HL-60/S4 treated with phorbol 12-myristate 13-acetate at 8.2 ng/mL for 4 days and 3 days (cell line): ENCODE results near the gene ARMH2.
"Not testable (repeated sequence)": the region's sequence is repeated elsewhere in the genome, so short reads cannot be mapped to it uniquely, and the experiment has no call there.

Experiments
- in situ Hi-C: fragments of 300-500 bp; cut with MboI; formaldehyde crosslinking; loops from 2 replicates; pipeline ENCODE4 v1.15.0; 2022; ENCODE audit warnings: low sequenced_read_pairs

Gene ARMH2

GRCh38 chr6:24765968-24766367 lies 32.7 kb downstream of the ARMH2 start:
- in situ Hi-C loops, result not testable (repeated sequence)

GRCh38 chr6:24764833-24765828 lies 33.6 kb downstream of the ARMH2 start:
- in situ Hi-C loops, result not testable (repeated sequence)

- in situ Hi-C loops, result no loop called here
Measured at GRCh38 chr6:24763578-24763977, 35.1 kb downstream of the ARMH2 start.

- in situ Hi-C loops, result no loop called here
Measured at GRCh38 chr6:24761851-24762250, 36.9 kb downstream of the ARMH2 start.

- in situ Hi-C loops, result no loop called here
Measured at GRCh38 chr6:24761193-24761835, 37.4 kb downstream of the ARMH2 start.

- in situ Hi-C loops, result no loop called here
Measured at GRCh38 chr6:24760210-24760609, 38.5 kb downstream of the ARMH2 start.

GRCh38 chr6:24759718-24760117 lies 39.0 kb downstream of the ARMH2 start:
- in situ Hi-C loops, result no loop called here

GRCh38 chr6:24757611-24758010 lies 41.1 kb downstream of the ARMH2 start:
- in situ Hi-C loops, result no loop called here

- in situ Hi-C loops, result no loop called here
Measured at GRCh38 chr6:24755279-24755678, 43.4 kb downstream of the ARMH2 start.

GRCh38 chr6:24754378-24754777 lies 44.3 kb downstream of the ARMH2 start:
- in situ Hi-C loops, result not testable (repeated sequence)

- in situ Hi-C loops, result no loop called here
Measured at GRCh38 chr6:24753545-24753944, 45.2 kb downstream of the ARMH2 start.

- in situ Hi-C loops, result no loop called here
Measured at GRCh38 chr6:24752917-24753492, 45.7 kb downstream of the ARMH2 start.

- in situ Hi-C loops, result no loop called here
Measured at GRCh38 chr6:24752503-24752902, 46.2 kb downstream of the ARMH2 start.

GRCh38 chr6:24750878-24751277 lies 47.8 kb downstream of the ARMH2 start:
- in situ Hi-C loops, result not testable (repeated sequence)

GRCh38 chr6:24749297-24749696 lies 49.4 kb downstream of the ARMH2 start:
- in situ Hi-C loops, result no loop called here
